Activated CD4-positive, alpha-beta T cell treated with anti-CD3 and anti-CD28 coated beads for 4 hours (primary cell): ENCODE results near the gene COL18A1.
A peak's percentile ranks its signal among the peaks of the same experiment; 100 is the strongest.

ENCODE experiments used
- DNase-seq, 2 donors: peaks; one replicate each; pipeline ENCODE4 v3.0.0-alpha.2; 2020

COL18A1 gene

DNA sequence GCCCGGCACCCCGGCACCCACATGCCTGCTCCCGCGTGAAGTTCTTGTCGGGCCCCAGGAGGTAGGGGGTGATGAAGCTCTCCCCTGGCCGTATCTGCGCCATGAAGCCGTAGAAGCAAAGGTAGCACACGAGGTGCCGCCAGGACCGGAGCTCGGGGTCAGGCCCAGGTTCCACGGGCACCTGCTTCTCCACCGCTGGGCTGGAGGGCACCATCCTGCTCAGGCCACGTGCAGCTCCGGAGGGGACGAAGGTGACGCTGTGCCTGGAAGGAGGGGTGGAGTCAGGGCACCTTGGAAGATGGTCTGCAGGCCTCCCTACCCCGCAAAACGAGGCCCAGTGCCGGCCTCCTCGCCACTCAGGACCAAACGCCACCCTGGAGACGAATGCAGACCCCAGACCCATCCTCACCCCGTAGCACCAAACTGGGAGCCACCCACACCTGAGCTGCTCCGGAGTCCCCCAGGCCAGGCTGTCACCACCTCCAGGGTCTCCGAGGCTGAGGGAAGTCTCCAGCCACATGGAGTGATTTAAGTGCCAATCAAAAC lies 132.9 kb downstream of the COL18A1 start:
- DNase-seq, result no peak

DNA sequence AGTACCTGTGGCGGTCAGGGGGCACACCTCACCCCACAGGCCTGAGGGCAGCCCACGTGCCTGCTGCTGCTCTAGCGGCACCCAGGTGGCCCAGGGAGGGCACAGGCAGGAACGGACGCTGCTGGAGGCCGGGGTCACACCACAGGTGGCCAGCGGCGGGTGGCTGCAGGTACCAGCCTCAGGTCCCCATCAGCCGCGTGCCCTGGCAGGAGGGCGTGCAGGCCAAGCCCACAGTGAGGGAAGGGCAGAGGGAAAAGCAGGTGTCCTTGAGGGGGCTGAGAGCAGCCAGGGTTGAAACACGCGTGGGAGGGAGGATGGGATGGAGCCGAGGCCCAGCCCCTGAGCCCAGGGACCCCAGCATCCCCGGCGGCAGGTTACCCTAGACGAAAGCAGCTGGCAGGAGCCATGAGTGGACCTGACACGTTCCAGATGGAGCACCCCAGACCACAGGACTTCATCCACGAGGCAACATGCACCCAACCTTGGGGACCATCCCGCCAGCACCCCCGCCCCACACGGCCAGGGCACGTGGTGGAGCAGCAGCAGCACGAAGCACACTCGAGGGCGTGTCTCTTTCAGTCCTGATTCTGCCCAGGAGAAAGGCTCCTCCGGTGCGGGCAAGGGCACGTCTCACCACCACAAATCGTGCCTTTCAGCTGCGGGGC lies 133.5 kb downstream of the COL18A1 start:
- no peak for DNase-seq

DNA sequence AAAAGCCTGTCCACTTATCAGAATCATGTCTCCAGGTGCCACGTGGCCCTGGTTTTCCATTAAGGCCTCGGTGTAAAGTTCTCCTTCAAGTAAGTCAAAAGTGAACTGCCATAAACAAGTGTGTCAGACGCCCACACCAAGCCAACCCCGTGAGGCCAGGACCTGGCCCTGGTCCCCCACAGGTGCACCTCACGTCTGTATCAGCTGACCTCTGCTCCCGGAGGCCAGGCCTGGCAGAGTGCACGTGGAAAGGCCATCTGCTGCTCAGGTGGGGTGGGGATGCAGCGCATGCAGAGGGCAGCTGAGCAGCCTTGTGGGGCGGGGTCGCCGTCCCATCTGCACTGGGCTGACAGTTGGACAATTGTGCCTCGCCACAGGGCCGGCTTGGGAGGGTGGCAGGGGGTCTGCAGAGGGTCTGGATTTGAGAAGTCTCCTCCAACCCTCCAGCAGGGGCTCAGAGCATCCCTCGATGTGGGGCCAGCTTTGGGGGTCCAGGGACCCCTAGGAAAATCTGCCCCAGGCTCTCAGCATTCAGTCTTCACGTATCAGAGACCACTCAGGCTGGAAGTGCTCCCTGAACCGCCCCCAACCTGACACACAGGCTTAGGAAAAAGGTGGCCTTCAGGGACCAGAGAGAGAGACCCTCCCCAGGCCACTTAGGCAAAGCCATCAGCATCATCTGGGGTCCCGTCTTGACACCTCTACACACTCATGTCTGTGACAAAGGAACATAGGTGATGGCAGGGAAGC lies 134.3 kb downstream of the COL18A1 start:
- no peak for DNase-seq

DNA sequence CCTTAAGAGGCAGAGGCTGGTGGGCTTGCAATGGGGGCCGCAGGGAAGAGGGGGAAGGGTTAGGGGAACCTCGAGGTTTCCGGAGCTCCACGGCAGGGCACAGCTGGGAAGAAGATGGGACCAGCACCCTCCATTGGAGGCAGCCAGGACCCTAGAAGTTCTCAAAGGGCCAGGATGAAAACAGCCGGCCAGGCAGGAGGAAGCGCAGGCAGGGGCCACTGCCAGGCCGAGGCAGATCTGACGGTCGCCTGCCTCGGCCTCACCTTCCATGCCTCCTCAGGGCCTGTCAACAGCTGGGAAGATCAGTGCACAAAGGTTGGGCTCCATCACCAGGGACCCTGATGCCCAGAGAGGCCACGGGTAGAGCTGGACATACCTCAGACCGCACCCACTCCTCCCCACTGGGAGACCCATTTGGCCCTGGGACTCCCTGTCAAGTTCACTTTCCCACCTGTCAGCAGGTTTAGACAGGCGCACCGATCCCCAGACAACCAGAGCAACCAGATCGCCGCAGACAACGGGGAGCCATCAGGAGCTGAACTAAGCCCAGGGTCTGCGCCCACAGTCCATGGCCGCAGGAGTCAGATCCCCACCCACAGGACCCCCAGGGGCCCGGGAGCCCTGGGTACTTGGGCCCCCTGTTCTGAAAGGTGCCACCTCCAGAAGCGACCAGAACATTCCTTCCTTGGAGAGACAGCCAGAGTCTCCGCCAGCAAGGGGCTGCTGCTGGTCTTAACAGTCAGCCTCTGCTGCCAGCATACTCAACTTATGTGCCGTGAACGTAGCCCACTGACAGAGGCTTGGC lies 135.0 kb downstream of the COL18A1 start:
- no peak for DNase-seq

DNA sequence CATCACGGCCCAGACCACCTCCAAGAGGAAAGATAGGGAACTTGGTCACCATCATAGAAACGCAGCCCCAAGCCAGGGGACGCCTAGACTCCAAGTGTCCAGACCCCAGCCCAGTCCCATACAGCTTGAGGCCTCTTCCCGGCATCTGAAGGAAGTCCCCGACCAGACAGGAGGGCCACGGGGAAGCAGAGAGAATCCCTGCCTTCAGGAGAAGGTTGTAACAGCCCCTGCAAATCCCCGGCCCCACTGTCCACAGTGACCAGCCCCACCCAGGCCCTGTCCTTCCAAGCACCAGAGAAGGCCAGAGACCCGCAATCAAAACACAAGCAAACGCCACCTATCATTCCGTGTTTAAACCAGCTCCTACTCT lies 135.6 kb downstream of the COL18A1 start:
- peak in 1 of 2 donors; percentile 1 for DNase-seq

DNA sequence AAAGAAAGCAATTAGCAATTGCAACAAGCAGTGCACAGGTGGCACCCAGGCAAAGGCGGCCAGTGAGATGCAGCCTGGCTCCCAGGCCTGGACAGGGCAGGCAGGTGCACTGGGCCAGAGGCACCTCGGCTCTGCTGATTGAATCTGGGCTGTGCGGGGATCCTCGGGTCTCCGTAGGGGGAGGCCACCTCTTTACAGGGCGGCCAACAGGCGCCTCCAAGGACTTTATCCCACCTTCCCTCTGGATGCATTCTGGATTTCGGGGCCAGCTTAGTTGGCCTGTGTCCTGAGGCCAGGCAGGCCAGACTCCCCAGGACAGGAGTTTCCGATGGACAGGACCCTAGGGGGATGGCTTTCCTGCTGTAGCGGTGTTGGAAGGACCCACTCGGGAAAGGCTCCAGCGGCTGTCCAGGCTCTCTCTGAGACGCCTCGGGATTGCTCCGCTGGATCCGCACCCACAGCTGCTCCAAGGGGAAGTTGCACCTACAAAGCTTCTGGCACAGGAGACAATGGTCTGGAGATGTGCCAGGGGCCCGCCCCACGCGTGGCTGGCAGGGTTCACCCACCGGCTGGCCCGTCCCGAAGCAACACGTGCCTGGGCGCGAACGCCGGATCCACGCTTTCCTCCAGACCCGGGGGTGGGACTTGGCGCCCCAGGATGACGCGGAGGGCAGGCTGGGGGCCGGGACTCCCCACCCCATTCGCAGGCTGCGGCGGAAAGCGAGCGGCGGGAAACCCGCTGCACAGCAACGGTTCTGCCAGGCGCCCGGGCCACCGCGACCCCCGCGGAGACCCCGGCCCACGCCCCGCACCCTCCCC lies 136.5 kb downstream of the COL18A1 start:
- DNase-seq, result peak; percentile 75 to 81

DNA sequence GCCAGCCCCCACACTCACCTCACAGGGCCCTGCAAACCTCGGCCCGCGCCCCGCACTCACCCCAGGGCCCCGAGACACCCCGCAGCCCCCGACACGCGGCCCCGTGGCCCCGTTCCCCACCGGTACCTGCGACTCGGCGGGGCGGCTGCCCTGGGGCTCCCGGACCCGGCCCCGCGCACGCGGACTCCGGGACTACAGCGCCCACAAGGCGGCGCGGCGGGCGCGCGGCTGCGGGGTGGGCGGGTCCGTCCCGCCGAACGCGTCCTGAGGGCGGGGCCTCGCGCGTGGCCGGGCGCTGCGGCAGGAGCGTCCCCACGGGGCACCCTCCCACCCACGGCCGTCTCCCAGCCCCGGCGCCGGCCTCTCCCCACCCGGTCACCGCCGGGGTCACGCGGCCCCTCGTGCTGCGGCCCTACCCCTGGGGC lies 137.3 kb downstream of the COL18A1 start, which contains the start of gene SLC19A1:
TSS of gene SLC19A1 (minus strand) at position 199 of the 425 bp plus-strand sequence. CDS start 4,481 bp downstream, outside the sequence.
- peak; percentile 72 to 76 for DNase-seq

DNA sequence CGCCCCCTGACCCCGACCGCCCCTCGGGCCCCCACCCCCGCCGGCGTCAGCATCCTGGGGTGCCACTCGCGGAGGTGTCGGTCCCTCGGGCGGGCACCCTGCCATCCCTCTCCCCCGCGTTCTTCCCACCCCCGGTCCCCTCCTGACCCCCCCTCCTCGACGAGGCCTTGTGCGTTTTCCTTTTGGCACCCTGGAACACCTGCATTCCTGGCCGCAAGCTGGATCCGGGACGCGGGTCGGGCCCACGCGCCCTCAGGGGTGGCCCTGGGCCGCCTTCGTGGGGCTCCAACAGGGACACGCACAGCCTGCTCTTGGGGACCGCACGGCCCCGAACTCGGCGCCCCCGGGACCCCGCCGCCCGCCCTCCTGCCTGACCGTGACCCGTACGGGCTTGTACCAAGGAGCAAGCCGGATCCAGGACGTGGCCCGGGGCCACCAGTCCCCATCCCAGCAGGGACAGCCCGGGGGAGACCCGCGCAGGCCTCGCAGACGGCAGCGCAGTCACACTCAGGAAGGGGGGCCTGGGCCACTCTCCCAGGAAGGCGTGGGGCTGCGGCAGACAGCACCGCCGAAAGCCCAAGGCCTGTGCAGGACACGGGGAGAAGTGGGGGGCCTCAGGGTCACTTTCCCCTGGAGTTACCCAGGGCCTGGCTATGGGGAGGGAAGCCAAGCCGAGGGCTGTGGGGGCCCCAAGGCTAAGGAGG lies 137.9 kb downstream of the COL18A1 start:
- no peak for DNase-seq

DNA sequence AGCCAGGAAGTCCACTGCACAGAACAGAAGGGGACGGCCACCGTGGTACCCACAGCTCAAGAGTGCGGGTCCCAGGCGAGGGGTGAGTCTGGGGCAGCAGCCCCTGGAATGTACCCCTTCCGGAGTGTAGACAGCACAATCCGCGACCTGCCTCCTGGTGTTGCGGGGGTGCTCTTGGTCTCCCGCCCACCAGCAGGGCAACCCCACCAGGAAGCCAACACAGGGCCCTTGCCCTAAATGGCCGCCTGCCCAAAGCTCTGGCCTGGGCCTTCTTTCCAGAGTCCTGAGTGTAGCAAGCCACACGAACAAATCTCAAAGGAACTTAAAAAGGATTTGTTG lies 138.4 kb downstream of the COL18A1 start:
- DNase-seq, result no peak

DNA sequence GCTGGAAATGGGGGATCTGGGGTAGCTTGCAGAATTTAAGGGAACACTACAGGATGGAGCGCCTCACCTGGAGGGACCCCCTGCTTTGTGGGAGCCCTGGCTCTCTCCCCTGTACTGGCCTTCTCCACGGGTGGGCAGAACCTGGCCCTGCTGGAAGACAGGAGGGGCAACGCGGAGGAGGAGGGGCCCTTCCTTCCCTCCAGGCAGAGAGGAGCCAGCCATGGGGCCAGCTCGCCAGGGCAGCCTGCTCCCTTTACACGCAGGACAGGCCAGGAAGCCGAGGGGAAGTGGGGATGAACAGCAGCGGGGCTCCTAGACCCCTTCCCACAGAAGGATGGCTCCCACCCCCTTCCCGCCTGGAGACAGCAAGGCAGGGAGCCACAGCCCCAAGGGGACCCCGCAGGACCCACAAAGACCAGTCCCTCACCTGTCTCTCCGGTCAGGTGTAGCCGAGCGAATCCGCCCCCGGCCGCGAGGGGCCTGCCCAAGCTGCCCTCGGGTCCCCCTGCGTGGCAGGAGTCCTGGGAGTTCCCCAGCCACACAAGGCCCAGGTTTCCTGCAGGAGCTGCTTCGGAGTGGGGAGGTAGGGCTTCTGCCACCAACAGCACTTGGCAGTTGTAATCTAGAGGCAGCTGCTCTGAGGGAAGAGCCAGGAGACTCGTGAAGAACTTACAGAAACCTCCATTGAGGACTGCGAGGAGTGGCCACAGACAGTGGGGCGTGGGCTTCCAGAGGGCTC lies 138.9 kb downstream of the COL18A1 start:
- no peak for DNase-seq

DNA sequence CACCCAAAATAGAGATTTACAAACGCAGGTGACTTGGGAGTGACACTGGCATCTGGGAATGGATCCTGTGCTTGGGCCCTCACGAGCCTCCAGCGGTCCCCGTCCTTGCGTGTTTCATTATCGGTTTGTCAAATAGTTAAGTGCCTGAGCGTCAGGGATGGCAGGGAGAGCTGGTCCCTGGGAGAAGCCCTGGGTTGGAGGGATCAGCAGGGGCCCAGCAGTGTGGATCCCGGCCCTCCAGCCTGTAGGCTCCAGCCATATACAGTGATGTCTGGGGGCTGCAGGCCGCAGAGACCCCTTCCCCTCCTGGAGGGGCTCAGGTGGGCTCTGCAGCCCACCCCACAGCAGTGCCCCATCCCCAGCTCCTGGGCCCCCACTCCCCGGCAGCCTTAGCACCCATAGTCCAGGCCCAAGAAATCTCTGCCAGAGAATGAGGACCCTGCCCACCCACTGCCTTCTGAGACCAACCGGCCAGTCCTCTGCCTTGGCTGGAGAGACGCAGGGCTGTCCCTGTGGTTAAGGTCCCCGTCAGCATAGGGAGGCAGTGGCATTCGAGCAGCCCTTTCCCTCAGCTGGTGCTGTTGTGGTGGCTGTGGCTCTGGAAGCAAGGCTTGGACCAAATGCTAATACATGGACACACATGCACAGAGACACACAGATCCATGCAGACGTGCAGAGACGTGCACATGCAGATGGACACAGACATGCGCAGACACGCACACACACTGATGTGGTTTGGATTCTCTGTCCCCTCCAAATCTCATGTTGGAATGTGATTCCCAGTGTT lies 139.7 kb downstream of the COL18A1 start:
- no peak for DNase-seq

DNA sequence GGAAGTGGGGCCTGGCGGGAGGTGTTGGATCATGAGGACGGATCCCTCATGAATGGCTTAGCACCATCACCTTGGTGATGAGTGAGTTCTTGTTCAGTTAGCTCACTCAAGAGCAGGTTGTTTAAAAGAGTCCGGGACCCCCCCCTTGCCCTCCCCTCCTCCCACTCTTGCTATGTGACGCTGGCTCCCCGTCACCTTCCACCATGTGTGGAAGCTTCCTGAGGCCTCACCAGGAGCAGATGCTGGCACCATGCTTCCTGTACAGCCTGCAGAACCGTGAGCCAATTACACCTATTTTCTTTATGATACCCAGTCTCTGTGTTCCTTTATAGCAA lies 140.2 kb downstream of the COL18A1 start:
- no peak for DNase-seq

DNA sequence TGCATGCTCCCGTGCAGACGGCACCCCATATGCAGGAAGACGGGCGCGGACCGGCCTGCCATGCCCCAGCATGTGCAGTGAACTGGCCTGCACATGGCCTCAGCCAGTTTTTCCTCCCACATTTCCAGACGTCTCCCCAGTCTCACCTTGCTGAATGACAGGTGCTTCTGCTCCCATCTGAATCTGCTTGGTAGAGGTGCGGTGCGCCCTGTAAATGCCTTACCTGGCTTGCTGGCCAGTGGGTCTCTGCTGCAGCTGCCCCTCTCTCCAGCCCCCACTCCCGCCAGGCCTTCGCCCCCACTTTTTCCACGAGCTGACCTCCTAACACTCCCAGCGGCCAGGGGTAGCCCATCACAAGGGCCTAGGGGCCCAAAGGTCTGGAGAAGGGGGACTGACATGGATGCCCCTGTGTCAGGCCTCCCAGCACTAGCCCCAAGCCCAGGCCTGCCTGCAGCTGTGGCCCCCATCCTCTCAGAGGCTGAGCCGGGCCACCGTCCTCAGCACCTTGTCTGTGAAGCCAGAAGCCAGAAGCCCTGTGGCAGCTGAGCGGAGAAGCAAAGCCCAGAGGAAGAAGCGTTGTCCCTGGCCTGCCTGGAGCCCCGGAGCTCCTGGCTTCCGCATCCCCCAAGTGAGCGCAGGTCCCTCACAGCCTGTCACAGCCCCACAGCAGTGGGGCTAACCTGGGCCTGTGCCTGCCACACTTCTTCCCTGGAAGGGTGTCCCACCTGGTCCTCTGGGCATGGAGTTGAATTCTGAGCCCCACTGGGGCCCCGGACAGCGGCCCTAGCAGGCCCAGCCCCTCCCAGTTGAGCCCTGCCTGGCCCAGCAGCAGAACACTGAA lies 140.9 kb downstream of the COL18A1 start:
- no peak for DNase-seq

DNA sequence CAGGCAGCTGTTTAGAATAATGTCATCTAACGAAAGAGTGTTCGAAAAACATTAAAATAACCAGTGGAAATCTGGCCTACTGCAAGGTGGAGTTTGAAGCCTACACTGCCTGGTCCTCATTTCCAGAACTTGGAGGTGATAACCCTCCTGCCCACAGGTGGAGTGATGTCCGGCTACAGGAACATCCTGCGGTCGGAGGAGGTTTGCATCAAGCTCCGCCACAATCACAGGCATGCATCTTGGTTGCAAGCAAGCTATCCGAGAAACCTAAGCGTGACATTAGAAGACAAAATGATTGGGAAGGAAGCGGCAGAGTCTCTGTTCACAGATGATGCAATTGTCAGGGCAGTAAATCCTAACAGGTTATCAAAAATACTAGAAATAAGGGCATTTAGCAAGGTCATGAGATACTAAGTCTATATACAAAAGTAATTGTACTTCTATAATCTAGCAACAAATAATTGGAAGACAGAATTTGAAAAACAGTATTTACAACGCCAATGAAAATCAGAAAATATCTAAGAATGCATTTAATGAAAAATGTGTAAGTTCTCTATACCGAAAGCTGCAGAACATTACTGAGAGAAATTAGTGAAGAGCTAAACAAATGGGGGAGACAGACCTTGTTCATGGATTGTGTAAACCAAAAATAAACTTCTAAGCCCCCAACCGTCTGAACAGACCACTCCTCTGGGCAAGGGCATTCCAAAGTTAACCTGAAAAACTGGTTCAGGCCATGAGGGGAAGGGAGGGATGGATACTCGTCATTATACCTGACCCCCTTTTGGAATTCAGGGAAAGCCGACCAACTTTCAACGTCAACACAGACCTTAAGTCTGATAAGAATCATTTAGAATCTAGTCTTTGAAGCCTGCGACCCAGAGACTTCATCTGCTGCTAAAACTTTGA lies 141.9 kb downstream of the COL18A1 start:
- DNase-seq, result no peak

DNA sequence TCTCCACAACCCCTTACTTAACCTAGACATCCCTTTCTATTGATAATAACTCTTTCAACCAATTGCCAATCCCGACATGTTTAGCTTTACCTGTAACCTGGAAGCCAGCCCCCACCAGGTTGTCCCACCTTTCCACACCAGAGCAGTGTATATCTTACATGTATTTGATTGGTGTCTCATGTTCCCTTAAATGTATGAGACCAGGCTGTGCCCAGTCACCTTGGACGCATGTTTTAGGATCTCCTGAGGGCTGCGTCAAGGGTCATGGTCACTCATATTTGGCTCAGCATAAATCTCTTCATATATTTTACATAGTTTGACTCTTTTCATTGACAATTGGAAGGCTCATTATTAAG lies 142.6 kb downstream of the COL18A1 start:
- DNase-seq, result no peak

DNA sequence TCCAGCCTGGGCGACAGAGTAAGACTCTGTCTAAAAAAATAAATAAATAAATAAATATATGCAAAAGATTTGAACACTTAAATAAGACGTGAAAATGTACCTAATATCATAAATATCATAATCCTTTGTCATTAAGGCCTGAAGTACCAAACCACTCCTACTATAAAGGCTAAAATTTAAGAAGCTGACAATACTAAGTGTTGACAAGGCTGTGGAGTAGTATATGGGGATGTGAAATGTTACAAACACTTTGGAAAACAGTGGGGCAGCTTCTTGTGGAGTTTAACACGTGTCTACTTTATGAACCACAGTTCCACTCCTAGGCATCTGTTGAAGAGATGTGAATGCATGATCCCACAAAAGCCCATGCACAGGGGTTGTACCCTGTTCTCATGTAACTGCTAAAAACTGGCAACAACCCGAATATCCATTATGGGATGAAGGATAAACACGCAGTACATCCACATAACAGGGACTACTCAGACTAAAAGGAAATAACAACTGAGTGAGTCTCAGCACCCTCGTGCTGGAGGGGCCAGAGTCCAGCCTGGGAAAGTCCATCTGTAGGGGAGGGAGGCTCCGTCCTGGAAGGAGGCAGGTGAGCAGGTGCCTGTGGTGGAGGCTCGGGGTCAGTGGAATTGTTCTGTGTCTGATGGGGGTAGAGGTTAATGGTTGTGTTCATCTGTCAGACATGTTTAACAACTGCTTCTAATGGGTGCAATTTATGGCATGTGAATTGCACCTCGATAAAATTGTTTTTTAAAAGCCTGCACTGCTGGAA lies 143.9 kb downstream of the COL18A1 start:
- DNase-seq, result no peak

DNA sequence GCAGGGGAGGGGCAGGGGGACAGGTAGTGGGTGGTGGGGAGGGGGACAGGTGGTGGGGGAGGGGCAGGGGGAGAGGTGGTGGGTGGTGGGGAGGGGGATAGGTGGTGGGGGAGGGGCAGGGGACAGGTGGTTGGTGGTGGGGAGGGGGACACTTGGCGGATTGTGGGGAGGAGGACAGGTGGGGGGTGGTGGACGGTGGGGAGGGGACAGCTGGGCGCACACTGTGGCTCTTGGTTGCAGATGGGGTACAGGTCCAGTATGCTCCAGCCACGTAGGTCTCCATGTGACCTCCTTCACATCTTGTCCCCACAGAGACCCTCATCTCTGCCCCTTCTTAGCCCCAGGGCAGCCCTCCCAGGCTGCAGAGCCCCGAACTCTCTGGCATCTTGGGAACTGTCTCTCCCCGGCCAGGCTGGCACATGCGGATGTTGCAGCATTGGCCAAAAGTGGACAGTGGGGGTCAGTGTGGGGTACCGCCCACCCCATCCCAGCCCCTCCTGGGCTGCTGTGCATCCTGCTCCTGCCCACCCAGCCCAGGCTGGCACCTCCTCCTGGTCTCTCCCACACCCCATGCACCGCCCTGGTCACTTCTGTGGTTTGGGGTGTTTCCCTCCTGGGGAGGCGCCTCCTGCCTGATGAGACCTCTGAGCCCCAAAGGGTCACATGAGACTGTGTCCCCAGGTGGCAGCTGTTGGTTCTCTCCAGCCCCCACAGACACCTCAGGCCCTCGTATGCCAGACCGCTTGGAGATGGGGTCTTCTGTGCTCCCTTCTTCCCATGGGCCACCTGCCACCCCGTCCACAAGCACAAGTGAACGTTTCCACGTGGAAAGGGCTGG lies 144.9 kb downstream of the COL18A1 start:
- no peak for DNase-seq
